Activated T-cell treated with anti-CD3 and anti-CD28 coated beads, Interleukin-2, amount 50 U/mL, for 4 hours (primary cell): ENCODE measurements around the gene PLA2G2F. TPM values are rescaled to one million over a fixed set of nuclear protein-coding genes. Genes with fewer than 3 reads are reported as not detected.
A peak's percentile ranks its signal among the peaks of the same experiment; 100 is the strongest.

Experiments
- ATAC-seq, 2 donors: fragments of 200-7000 bp; cut with Tn5 transposase; one replicate each; pipeline ENCODE4 v1.10.0; 2021
- DNase-seq: peaks from one replicate; pipeline ENCODE4 v3.0.0-alpha.2; 2020
- H3K27me3 Mint-ChIP-seq: one replicate; pipeline ENCODE4 v1.8.0; 2021; ENCODE audit warnings: low read depth, mixed read lengths
- H3K36me3 Mint-ChIP-seq: one replicate; pipeline ENCODE4 v1.8.0; 2022; ENCODE audit warnings: mixed read lengths; ENCODE audit not compliant: insufficient read depth
- H3K4me1 Mint-ChIP-seq: one replicate; pipeline ENCODE4 v1.8.0; 2021; ENCODE audit warnings: low read depth, mixed read lengths
- H3K4me3 Mint-ChIP-seq: one replicate; pipeline ENCODE4 v1.8.0; 2021; ENCODE audit warnings: mild to moderate bottlenecking, moderate library complexity, mixed read lengths
- H3K9me3 Mint-ChIP-seq: one replicate; pipeline ENCODE4 v1.8.0; 2021; ENCODE audit warnings: mixed read lengths
- total RNA-seq, 3 donors: library from RNA; stranded (reverse); gene quantifications; one replicate each; pipeline ENCODE4 v1.2.1, GENCODE V29; 2021

PLA2G2F gene
- total RNA-seq, 3 donors from 2014 or later: not detected

DNA sequence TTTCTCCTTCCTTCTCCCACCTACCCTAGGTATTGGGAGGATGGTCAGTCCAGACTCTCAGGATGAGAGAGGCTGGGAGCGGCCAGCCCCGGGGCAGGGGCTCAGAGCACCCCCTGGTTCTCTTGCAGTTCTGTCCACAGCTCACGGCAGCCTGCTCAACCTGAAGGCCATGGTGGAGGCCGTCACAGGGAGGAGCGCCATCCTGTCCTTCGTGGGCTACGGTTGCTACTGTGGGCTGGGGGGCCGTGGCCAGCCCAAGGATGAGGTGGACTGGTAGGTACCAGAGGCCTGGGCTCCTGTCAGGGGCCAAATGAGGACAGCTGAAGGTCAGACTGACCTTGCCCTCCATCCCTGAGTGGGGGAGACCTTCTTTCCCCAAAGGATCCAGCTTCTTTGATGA is 4.2 kb downstream of the PLA2G2F start:
- ATAC-seq: no peak
- no peaks in the 10 kb centered on the region for H3K4me1 Mint-ChIP-seq
- H3K27me3 Mint-ChIP-seq: peaks cover 2% of the 10 kb centered on the region
- no peaks in the 10 kb centered on the region for H3K9me3 Mint-ChIP-seq
- no peak overlapping the region for H3K4me3 Mint-ChIP-seq
- DNase-seq: no peak
- H3K36me3 Mint-ChIP-seq: no peaks in the 10 kb centered on the region

DNA sequence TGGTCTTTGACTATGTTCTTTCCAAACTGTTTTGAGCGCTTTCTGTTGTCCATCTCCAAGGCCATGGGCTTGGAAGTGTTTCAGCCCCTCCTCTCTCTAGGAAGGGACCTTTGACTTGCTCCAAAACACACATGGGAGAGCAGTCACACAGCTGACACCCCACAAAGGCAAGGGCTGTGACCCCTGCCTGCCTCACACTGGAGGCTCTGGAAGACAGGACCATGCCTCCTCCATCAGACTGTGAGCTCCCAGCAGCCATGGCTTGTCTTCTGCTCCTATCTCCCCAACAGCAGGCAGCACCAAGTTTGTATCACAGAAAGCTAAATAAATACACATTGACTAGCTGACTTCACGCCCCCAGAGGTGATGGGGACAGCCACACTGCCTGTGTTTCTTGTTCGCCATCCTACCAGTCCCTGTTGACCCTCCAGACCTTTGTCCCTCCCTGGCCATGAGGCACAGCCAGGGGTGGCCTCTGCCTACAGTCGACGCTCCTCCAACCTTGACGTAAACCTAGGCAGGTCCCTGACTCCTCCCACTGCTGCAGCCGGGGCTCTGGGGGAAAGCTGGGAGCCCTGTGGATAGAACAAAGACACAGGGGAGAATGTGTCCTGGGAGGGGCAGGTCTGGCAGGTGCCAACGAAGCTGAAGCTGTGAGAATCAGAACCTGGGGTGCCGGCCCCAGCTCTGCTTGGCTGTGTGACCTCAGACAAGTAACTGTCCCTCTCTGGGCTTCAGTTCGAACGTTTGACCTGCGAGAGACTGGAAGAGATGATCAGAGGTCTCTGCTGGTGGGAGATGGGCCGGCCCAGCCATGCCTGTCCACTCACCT is 4.8 kb downstream of the PLA2G2F start:
- Mint-ChIP-seq H3K27me3 (peaks cover 2% of the 10 kb centered on the region), H3K4me1 (no peaks in the 10 kb centered on the region)

DNA sequence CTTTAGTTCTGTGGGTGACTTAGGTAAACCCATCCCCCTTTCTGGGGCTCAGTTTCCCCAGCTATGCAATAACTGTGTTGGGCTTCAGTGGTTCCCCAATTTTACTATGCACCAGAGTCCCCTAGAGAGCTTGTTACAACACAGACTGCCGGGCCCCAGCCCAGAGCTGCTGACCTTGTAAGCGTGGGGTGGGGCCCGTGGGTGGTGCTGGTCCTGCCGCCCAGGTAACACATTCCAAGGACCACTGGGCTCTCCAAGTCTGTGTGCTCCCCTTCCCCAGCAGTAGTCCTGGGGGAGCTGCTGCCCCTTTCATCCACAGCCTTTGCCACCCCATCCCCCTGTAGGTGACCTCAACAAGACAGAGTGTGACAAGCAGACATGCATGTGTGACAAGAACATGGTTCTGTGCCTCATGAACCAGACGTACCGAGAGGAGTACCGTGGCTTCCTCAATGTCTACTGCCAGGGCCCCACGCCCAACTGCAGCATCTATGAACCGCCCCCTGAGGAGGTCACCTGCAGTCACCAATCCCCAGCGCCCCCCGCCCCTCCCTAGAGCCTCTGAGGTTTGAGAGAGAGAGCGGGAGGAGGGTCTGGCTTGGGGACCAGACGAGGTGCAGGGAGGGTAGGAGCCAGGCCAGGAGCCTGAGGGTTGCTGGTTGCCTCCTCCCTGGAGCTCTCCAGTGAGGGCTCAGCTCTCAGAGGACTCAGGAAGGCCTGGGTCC is 8.9 kb downstream of the PLA2G2F start:
- DNase-seq (no peak), ATAC-seq (no peak)
- H3K27me3 Mint-ChIP-seq: no peaks in the 10 kb centered on the region
- H3K4me3 Mint-ChIP-seq: no peak overlapping the region
- no peaks in the 10 kb centered on the region for H3K36me3 Mint-ChIP-seq
- H3K4me1 Mint-ChIP-seq: peaks cover 3% of the 10 kb centered on the region
- H3K9me3 Mint-ChIP-seq: no peaks in the 10 kb centered on the region

More for the DNA sequence above, 4.8 kb downstream of the PLA2G2F start:
- DNase-seq (no peak), ATAC-seq (no peak)
- Mint-ChIP-seq H3K36me3 (no peaks in the 10 kb centered on the region), H3K4me3 (no peak overlapping the region), H3K9me3 (no peaks in the 10 kb centered on the region)

DNA sequence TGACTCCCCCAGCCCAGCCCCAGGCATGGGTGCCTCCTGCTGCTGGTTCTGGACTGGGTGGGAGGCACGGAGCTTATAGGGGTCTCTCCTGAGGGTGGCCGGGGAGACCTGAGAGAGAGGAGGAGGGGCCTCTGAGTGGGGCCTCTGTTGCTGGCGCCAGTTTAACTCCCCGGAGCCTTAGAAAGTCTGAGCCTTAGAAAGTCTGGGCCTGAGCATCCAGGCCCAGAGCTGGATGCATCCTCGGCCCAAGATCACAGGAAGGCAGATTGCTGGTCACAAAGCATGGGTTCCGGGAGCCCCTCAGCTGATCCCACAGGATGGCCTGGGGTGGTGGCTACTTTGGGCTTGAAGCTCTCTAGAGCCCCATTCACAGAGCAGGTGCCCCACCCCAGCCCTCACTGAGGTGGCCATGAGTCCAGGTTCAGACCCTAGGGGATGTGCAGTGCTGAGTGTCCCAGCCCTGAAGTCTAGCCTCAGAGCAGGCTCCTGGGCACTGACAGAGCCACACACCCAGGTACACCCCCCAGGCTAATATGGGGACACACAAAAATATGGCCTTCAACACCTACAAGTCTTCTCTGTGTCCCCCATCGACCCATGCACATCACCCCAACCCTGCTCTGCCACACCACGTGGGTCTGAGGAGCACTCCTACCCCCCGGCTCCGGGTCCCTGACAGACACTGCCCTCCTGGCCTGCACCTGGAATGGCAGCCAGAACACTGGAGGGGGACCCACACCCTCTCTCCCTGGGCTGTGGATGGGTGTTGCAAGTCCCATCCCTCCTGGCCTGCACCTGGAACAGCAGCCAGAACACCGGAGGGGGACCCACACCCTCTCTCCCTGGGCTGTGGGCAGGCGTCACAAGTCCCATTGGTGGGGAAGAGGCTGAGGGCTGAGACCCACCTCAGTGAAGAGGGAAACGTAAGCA is 9.7 kb downstream of the PLA2G2F start:
- no peaks in the 10 kb centered on the region for H3K36me3 Mint-ChIP-seq
- no peaks in the 10 kb centered on the region for H3K9me3 Mint-ChIP-seq
- H3K4me3 Mint-ChIP-seq: no peak overlapping the region
- H3K27me3 Mint-ChIP-seq: no peaks in the 10 kb centered on the region
- ATAC-seq (no peak), DNase-seq (no peak)
- H3K4me1 Mint-ChIP-seq: peaks cover 3% of the 10 kb centered on the region

DNA sequence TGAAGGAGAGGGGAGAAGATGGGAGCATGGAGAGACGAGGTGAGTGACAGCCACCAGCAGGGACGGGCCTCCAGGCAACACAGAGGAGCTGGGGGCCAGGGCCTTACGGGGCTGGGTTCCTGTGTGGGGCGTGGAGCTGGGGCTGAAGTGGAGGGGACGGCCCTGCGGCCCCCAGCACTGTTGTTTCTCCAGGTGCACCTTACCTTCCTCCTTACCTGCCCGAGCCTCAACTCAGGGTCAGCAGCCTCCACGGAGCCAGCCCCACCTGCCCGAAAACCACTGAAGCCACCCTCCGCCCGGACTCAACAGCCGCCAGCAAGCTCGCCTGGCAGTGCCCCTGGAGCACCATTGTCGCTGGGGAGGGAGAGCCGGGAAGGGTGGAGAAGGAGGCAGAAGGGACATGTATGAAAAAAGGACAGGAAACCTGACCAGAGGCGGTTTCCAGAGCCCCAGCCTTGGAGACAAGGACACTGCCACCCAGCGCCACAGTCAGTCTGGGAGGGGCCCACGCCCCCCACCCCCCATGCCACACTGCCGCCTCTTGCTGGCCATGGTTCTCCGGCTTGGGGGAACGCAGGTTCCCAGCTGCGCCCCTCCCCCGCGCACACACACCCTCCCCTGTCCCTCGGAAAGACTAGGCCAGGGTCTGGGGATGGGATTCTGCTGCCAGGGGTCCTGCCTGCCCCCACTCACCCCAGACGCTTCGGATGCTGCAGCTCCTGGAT is 10.6 kb downstream of the PLA2G2F start:
- no peak for DNase-seq
- H3K9me3 Mint-ChIP-seq: no peaks in the 10 kb centered on the region
- H3K27me3 Mint-ChIP-seq: no peaks in the 10 kb centered on the region
- no peak for ATAC-seq
- H3K4me1 Mint-ChIP-seq: peaks cover 11% of the 10 kb centered on the region
- no peaks in the 10 kb centered on the region for H3K36me3 Mint-ChIP-seq
- no peak overlapping the region for H3K4me3 Mint-ChIP-seq

DNA sequence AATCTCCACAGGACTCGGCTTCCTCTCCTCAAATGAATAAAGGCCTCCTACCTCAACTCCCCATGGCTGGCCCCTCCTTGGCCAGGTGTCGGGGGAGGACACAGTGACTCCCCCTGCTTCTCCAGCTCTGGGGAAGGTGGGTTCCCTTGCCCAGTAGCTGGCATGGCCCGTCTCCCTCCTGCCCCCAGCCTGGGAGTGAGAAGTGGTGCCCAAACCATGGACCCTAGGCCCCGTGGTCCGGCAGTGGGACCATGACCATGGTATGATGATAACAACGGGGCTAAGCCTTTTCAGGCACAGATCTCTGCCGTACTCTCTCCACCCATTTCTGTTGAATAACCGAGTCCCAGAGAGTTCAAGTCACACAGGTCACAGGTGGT is 11.2 kb downstream of the PLA2G2F start:
- Mint-ChIP-seq H3K36me3 (no peaks in the 10 kb centered on the region), H3K4me3 (no peak overlapping the region), H3K4me1 (peaks cover 13% of the 10 kb centered on the region), H3K9me3 (no peaks in the 10 kb centered on the region), H3K27me3 (no peaks in the 10 kb centered on the region)
- ATAC-seq (no peak), DNase-seq (no peak)

DNA sequence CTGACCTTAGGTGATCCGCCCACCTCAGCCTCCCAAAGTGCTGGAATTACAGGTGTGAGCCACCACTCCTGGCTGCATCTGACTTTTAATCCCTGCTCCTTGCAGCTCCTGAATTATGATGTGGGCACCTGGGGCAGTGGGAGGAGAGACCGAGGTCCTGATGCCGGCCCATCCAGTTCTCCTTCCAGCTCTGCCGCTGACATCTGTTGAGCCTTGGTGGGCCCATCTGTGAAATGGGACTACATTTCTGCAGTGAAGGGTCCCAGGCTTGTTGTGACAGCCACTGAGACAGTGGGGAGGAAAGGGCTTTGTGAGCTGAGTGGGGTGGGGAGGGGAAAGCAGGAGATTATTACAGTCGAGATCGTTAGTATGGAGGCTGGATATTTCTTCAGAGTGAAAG is 11.8 kb downstream of the PLA2G2F start:
- no peaks in the 10 kb centered on the region for H3K27me3 Mint-ChIP-seq
- DNase-seq (no peak), ATAC-seq (no peak)
- H3K9me3 Mint-ChIP-seq: no peaks in the 10 kb centered on the region
- no peaks in the 10 kb centered on the region for H3K36me3 Mint-ChIP-seq
- H3K4me3 Mint-ChIP-seq: no peak overlapping the region
- peaks cover 13% of the 10 kb centered on the region for H3K4me1 Mint-ChIP-seq

DNA sequence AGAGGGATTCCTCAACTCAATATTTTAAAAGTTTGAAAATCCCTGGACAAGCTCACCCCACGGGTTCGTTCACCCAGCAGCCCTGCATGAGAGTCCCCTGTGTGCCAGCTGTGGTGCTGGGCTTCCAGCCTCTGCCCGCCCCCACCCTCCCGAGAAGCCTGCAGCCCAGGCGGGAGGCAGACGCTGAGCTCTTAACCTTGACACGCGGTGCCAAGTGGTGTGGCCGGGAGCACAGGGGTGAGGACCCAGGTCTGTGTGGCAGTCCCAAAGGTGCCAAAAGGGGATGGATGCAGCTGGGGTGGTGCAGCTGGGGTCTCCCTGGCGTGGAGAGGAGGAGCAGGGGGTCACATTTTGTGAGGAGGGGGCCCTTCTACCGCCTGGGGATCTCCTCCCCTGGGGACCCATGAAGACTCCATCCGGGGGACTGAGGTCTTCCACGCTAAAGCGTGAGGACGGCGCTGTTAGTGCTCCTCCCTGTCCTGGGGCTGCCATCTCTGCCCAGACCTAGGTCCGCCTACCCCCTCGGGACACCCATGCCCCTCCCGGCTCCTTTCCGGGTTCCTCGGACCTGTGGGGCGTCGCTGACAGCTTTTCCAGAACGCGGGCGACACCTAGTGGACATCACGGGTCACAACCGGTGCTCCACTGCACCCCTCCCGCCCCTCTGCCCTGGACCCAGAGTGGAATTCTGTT is 12.9 kb downstream of the PLA2G2F start:
- DNase-seq: peak; percentile 78
- ATAC-seq: peak; percentile 94 to 95
- Mint-ChIP-seq H3K4me1 (peaks cover 13% of the 10 kb centered on the region), H3K27me3 (no peaks in the 10 kb centered on the region), H3K9me3 (no peaks in the 10 kb centered on the region), H3K36me3 (no peaks in the 10 kb centered on the region), H3K4me3 (peak overlapping the region; percentile 74)

DNA sequence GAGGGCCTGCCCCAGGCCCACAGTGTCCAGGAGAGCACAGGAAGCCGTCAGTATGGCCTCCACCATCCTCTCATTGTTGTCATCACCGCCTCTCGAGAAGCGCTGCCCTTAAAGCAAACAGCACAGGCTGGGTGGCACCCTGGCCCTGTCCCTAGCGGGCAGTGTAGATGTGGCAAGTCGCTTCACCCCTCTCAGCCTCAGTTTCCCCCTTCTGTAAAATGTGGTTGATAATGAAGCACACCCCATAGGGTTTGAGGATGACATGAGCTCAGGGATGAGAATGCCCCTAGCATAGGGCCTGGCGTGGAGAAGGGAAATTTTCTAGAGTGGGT is 13.4 kb downstream of the PLA2G2F start:
- H3K9me3 Mint-ChIP-seq: no peaks in the 10 kb centered on the region
- H3K36me3 Mint-ChIP-seq: no peaks in the 10 kb centered on the region
- H3K4me1 Mint-ChIP-seq: peaks cover 13% of the 10 kb centered on the region
- ATAC-seq: no peak
- peak overlapping the region; percentile 74 for H3K4me3 Mint-ChIP-seq
- no peak for DNase-seq
- no peaks in the 10 kb centered on the region for H3K27me3 Mint-ChIP-seq

DNA sequence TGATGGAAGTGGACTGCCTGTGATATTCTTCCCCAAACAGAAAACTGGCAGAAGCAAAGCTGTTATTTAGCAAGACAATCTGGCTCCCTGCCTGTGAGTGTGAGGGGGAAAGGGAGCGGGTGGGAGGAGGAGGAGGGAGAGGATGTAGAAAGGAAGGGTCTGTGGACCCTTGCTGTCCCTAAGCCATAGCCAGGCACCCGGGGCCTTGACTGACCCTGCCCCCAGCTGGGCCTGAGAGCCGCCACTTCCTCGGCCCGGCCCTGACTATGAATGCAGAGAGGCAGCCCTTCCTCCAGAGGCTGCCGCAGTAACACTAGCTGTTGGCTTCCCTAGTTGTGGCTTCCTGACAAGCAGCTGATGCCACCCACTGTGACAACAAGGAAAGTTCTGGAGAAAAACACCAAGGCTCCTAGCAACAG is 13.9 kb downstream of the PLA2G2F start:
- Mint-ChIP-seq H3K36me3 (no peaks in the 10 kb centered on the region), H3K4me3 (no peak overlapping the region), H3K9me3 (no peaks in the 10 kb centered on the region), H3K27me3 (no peaks in the 10 kb centered on the region), H3K4me1 (peaks cover 13% of the 10 kb centered on the region)
- no peak for ATAC-seq
- no peak for DNase-seq

DNA sequence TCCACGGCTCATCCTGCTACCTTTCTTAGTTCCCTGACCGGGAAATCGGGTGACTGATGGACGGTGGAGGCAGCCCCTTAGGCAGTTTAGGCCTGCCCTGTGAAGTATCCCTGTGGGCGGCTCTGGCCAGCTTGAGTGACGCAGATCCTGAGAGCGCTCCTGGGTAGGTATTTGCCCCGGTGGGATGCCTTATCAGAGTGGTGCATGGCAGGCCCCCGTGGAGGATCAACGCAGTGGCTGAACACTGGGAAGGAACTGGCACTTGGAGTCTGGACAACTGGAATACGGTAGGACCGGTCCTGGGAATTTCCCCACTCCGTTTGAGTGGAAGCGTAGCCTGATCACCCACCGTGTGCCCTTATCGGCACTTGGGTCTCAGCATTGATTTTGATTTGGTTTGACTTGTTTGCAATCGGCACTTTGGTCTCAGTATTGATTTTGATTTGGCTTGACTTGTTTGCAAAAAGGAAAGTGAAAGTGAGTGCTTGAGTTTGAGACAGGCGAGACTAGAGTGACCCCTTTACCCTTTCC is 15.2 kb downstream of the PLA2G2F start:
- H3K9me3 Mint-ChIP-seq: peaks cover 4% of the 10 kb centered on the region
- peaks cover 13% of the 10 kb centered on the region for H3K4me1 Mint-ChIP-seq
- no peaks in the 10 kb centered on the region for H3K27me3 Mint-ChIP-seq
- H3K4me3 Mint-ChIP-seq: peak overlapping the region; percentile 53
- no peaks in the 10 kb centered on the region for H3K36me3 Mint-ChIP-seq
- ATAC-seq (no peak), DNase-seq (no peak)

DNA sequence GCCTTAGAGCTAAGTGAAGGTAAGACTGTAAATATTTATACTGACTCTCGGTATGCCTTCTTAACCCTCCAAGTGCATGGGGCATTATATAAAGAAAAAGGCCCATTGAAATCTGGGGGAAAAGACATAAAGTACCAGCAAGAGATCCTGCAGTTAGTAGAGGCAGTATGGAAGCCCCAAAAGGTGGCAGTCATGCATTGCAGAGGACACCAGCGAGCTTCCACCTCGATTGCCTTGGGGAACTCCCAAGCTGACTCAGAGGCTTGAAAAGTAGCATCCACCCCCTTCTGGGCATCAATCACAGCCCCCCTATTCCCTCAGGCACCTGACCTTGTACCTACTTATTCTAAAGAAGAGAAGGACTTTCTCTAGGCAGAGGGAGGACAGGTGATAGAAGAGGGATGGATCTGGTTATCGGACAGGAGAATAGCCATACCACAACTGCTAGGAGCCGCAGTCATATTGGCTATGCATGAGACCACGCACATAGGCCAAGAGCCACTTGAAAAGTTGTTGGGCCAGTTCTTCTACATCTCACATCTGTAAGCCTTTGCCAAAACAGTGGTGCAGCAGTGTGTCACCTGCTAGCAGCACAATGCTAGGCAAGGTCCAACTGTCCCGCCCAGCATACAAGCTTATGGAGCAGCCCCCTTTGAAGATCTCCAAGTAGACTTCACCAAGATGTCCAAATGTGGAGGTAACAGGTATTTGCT is 19.4 kb downstream of the PLA2G2F start:
- H3K4me1 Mint-ChIP-seq: peaks cover 10% of the 10 kb centered on the region
- no peak overlapping the region for H3K4me3 Mint-ChIP-seq
- H3K27me3 Mint-ChIP-seq: no peaks in the 10 kb centered on the region
- H3K9me3 Mint-ChIP-seq: peaks cover 28% of the 10 kb centered on the region
- DNase-seq: no peak
- ATAC-seq: no peak
- no peaks in the 10 kb centered on the region for H3K36me3 Mint-ChIP-seq

DNA sequence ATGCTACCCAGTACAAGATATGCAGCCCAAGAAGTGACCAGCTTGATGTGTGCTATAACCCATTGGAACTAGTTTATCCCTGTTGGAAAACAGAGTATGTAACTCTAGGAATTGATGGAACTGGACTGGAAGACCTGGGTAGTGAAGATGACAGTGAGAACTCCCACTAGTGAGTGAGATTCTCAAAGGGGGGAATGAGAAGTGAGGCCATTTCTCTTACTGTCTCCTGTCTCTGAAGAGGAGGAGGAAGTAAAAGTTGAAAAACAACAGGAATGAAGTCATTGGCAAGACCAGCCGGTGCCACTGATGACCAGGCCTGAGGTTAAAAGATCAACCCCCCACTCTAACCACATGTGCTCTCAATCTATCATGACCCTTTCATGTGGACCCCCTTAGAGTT is 20.9 kb downstream of the PLA2G2F start:
- ATAC-seq: no peak
- H3K27me3 Mint-ChIP-seq: no peaks in the 10 kb centered on the region

More for the DNA sequence above, 20.9 kb downstream of the PLA2G2F start:
- H3K9me3 Mint-ChIP-seq: peaks cover 34% of the 10 kb centered on the region
- H3K4me1 Mint-ChIP-seq: no peaks in the 10 kb centered on the region
- no peak for DNase-seq
- H3K4me3 Mint-ChIP-seq: no peak overlapping the region
- H3K36me3 Mint-ChIP-seq: peaks cover under 1% of the 10 kb centered on the region
